ENCODE results near the gene RCAN1.

- TF ChIP-seq TAF1 (IDR thresholded peaks at IDR 0.05; ENCODE audit: low read depth), result no peak
- no peak for TF ChIP-seq YY1 (IDR thresholded peaks at IDR 0.05; ENCODE audit: low read depth)
- TF ChIP-seq RAD21 (IDR thresholded peaks at IDR 0.05; ENCODE audit: low read depth), result no peak
- TF ChIP-seq EGR1 (IDR thresholded peaks at IDR 0.05), result no peak
- TF ChIP-seq TEAD4 (IDR thresholded peaks at IDR 0.05), result no peak
- no peak for TF ChIP-seq CREB1 (IDR thresholded peaks at IDR 0.05; ENCODE audit: low read depth)
- TF ChIP-seq NFIC (IDR thresholded peaks at IDR 0.05), result no peak
- TF ChIP-seq MAX (IDR thresholded peaks at IDR 0.05), result no peak
- no peak for TF ChIP-seq EP300 (IDR thresholded peaks at IDR 0.05; ENCODE audit: borderline replicate concordance)
- TF ChIP-seq REST (IDR thresholded peaks at IDR 0.05; ENCODE audit: low read depth), result no peak
- TF ChIP-seq TCF12 (IDR thresholded peaks at IDR 0.05; ENCODE audit: low read depth), result no peak
- TF ChIP-seq FOXM1 (IDR thresholded peaks at IDR 0.05; ENCODE audit: borderline replicate concordance, low read depth), result no peak
These were observed 12.9 kb downstream of the RCAN1 start for GRCh38 chr21:34602061-34602460.

Data from Ishikawa (cell line).